Ovary (tissue), 9 donors: ENCODE measurements around the gene PDK2. TPM values are rescaled to one million over a fixed set of nuclear protein-coding genes. Genes with fewer than 3 reads are reported as not detected.

Source experiments
- DNase-seq, 5 donors: peaks; one replicate each; pipeline ENCODE4 v3.0.0-alpha.2; 2019 to 2020
- H3K27ac ChIP-seq, 2 donors: fragments of 200-600 bp; one replicate each; pipeline versions ENCODE4 v1.5.1 to v1.8.0; 2019 to 2022
- H3K27me3 ChIP-seq: fragments of 200-600 bp; one replicate; pipeline ENCODE4 v1.8.0; 2022
- H3K36me3 ChIP-seq: fragments of 200-600 bp; sonication (generic); one replicate; pipeline ENCODE4 v1.5.1; 2019
- H3K4me1 ChIP-seq: one replicate; pipeline ENCODE4 v1.8.1; 2013; ENCODE audit warnings: mild to moderate bottlenecking, moderate library complexity; ENCODE audit not compliant: insufficient read depth
- H3K4me3 ChIP-seq: fragments of 200-600 bp; sonication (generic); one replicate; pipeline ENCODE4 v1.5.1; 2017
- H3K9me3 ChIP-seq, 2 donors: fragments of 200-600 bp in 1 of 2; sonication (generic) in 1 of 2; one replicate each; pipeline versions ENCODE4 v1.5.1 to v1.8.1; 2013 to 2019; ENCODE audit warnings: mild to moderate bottlenecking in 1 of 2, moderate library complexity in 1 of 2
- EP300 ChIP-seq: sonication (generic); formaldehyde crosslinking; IDR thresholded peaks from one replicate; pipeline ENCODE4 v1.6.1; 2017; ENCODE audit warnings: antibody characterized with exemption
- POLR2A ChIP-seq: fragments of 450-650 bp; IDR thresholded peaks from one replicate; pipeline ENCODE4 v1.6.1; 2017; ENCODE audit warnings: antibody characterized with exemption, mild to moderate bottlenecking, moderate library complexity
- WGBS, 3 donors: extraction: QIAGEN DNeasy Blood & Tissue Kit in 1 of 3; methylation state at CpG; one replicate each; pipeline versions ENCODE4 v1.1.5 to v1.1.7; 2013 to 2017; 5-methylcytosine and 5-hydroxymethylcytosine counted together
- intact Hi-C, 4 donors: fragments of 100-400 bp; cut with DNase I; formaldehyde crosslinking; loops; one replicate each; pipeline versions ENCODE4 v1.11.0 to v1.15.1; 2022 to 2023
- polyA plus RNA-seq, 2 donors: library from polyadenylated mRNA; stranded (reverse); fragments of 200-250 nt in 1 of 2; fragments of 350-450 nt in 1 of 2; fragmentation: Illumina TruSeq in 1 of 2; extraction: RNeasy Lipid Tissue Mini Kit (QIAGEN cat#74804) in 1 of 2; gene quantifications; one replicate each; pipeline ENCODE4 v1.2.3, GENCODE V29; 2013 to 2014
- total RNA-seq, 7 donors: library from RNA; depleted of rRNA in 2 of 7; stranded (reverse); fragments of >200 nt in 2 of 7; fragmentation: NEBNext Ultra II Directional in 3 of 7; extraction: Animal tissue kit (Norgen Biotek cat#: 25700) in 3 of 7; gene quantifications; one replicate each; pipeline versions ENCODE4 v1.1.0 to v1.2.4, GENCODE V29; 2016 to 2023
- TF ChIP-seq, protein P1 (sequence below), 3 donors: fragments of 450-650 bp in 2 of 3; fragments of 200-600 bp in 1 of 3; IDR thresholded peaks; one replicate each; pipeline versions ENCODE4 v1.5.1 to v1.8.0; 2016 to 2022; ENCODE audit warnings: antibody characterized with exemption in 3 of 3, mild to moderate bottlenecking in 1 of 3
- donor health status: DM: no; HTN: no; CAD: no; lungs with moderate emphysema.
- donor health status: DM: no; HTN: no; CAD: no.
- donor health status: Bipolar disorder and iron deficiency.
- donor health status: DM: yes; HTN: yes; CAD: no.
- donor health status: DM: no; HTN: no; CAD: no.
- donor health status: DM: yes; HTN: yes; CAD: no.

The PDK2 gene
- total and polyA plus RNA-seq, 9 donors = 36.5 to 83.2 (median 54.7) TPM

DNA sequence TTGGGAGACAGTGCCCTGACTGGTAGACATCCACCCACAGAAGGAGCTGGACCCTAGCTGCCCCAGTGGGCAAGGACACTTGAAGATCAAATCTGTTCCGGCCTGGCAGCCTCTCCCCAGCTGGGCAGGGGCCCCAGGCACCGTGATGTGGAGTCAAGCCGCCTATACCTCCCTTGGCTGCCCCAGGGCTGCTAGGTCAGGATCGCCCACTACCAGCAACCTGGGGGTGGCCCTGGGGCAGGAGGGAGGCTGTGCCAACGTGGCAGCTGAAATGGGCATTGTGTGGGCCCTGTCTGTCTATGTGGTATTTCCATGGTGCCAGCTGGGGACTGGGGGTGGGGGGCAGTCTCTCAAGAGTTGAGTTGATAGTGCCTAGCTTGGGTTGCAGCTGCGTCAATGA, 941 bp downstream of the PDK2 start:
- 10 to 14% (median 11%) methylated on average over 6 of the region's 6 CpGs for WGBS, 3 donors
- no peaks in the 10 kb centered on the region for H3K9me3 ChIP-seq
- no peaks in the 10 kb centered on the region for H3K27me3 ChIP-seq
- peak in 2 of 5 donors; percentile 47 for DNase-seq
- H3K27ac ChIP-seq = peak overlapping the region; percentile 42 to 72
- no peak for TF ChIP-seq EP300
- no peak for TF ChIP-seq POLR2A
- TF ChIP-seq, protein P1, sequence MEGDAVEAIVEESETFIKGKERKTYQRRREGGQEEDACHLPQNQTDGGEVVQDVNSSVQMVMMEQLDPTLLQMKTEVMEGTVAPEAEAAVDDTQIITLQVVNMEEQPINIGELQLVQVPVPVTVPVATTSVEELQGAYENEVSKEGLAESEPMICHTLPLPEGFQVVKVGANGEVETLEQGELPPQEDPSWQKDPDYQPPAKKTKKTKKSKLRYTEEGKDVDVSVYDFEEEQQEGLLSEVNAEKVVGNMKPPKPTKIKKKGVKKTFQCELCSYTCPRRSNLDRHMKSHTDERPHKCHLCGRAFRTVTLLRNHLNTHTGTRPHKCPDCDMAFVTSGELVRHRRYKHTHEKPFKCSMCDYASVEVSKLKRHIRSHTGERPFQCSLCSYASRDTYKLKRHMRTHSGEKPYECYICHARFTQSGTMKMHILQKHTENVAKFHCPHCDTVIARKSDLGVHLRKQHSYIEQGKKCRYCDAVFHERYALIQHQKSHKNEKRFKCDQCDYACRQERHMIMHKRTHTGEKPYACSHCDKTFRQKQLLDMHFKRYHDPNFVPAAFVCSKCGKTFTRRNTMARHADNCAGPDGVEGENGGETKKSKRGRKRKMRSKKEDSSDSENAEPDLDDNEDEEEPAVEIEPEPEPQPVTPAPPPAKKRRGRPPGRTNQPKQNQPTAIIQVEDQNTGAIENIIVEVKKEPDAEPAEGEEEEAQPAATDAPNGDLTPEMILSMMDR (IDR thresholded peaks at IDR 0.05) = no peak
- peak overlapping the region; percentile 98 for H3K4me3 ChIP-seq
- peaks cover 6% of the 10 kb centered on the region for H3K4me1 ChIP-seq
- intact Hi-C loops = loop anchor here in 2 of 4 donors (10.0 kb wide), 2 partner anchors 179 to 199 kb away; partner anchors contain the start of gene TMEM92 (in 1 of the 2)
- H3K36me3 ChIP-seq = no peaks in the 10 kb centered on the region

DNA sequence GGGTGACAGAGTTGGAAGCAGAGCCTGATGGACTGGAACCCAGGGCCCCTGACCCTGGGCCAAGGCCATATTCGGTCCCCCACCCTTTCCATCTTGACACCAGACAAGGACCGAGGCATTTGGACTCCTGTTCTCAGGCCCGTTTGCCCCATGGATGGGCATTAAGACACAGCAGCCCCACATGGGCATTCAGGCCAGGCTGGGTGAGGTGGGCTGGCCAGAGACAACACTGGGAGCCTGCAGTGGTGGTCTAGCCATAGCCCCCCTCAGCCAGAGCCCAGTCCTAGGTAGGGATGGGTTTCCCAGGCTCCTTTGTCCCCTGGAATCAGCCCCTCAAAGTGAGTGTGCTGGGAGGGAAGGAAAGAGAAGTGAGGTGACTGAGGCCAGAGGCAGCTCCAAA, 1.6 kb downstream of the PDK2 start:
- no peak for TF ChIP-seq EP300
- no peak for TF ChIP-seq POLR2A
- TF ChIP-seq, protein P1 (IDR thresholded peaks at IDR 0.05) = no peak
- Histone ChIP-seq H3K4me3 (peak overlapping the region; percentile 98), H3K27me3 (no peaks in the 10 kb centered on the region), H3K27ac (peak overlapping the region in 1 of 2 donors; percentile 72), H3K4me1 (peaks cover 7% of the 10 kb centered on the region), H3K9me3 (no peaks in the 10 kb centered on the region), H3K36me3 (no peaks in the 10 kb centered on the region)
- intact Hi-C loops = loop anchor here in 2 of 4 donors (10.0 kb wide), 2 partner anchors 178 to 198 kb away; partner anchors contain the start of gene TMEM92 (in 1 of the 2)
- DNase-seq = no peak
- WGBS, 3 donors = 51 to 61% (median 58%) methylated on average over 3 of the region's 3 CpGs

DNA sequence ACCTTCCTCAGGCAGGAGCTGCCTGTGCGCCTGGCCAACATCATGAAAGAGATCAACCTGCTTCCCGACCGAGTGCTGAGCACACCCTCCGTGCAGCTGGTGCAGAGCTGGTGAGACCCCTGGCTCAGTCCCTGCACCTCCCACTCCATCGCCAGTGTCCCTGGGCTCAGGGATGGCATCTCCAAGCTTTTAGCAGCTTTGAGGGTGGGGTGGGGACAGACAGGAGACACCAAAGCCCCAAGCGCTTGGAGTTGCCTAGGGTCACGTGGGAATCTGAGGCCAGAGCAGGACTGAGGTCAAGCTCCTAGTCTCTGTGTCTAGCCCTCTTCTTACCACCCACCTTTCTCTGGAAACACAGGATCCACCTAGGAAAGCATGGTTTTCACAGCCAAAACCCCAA, 2.3 kb downstream of the PDK2 start:
- Histone ChIP-seq H3K4me1 (peaks cover 14% of the 10 kb centered on the region), H3K36me3 (no peaks in the 10 kb centered on the region), H3K9me3 (no peaks in the 10 kb centered on the region), H3K4me3 (no peak overlapping the region), H3K27ac (no peak overlapping the region), H3K27me3 (no peaks in the 10 kb centered on the region)
- DNase-seq = no peak
- TF ChIP-seq, protein P1 (IDR thresholded peaks at IDR 0.05) = no peak
- TF ChIP-seq EP300 (no peak), POLR2A (no peak)
- WGBS, 3 donors = 73 to 85% (median 78%) methylated on average over 7 of the region's 7 CpGs
- intact Hi-C loops = loop anchor here in 2 of 4 donors (10.0 kb wide), 2 partner anchors 177 to 197 kb away; partner anchors contain the start of gene TMEM92 (in 1 of the 2)

DNA sequence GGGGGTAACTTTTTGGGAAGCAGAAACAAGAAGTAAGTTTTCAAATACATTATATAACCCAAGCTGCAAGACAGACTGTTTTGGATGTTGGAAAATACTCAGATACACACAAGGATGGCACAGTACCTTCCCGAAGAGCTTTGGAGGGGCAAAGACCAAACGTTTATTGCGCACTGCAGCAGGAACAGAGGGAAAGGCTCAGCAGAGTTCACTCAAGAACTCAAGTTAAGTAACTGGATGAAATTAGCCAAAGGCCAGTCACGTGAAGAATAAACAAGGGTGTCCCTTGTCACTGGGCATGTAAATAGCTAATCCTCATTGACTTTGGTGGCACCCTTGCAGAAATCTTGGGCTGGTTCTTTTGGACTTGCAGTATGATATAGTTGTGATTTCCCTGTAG, 2.8 kb downstream of the PDK2 start:
- no peak for DNase-seq
- 69 to 76% (median 75%) methylated on average over 4 of the region's 4 CpGs for WGBS, 3 donors
- intact Hi-C loops = loop anchor here in 2 of 4 donors (10.0 kb wide), 2 partner anchors 177 to 197 kb away; partner anchors contain the start of gene TMEM92 (in 1 of the 2)
- H3K27me3 ChIP-seq = no peaks in the 10 kb centered on the region
- H3K4me1 ChIP-seq = peaks cover 19% of the 10 kb centered on the region
- H3K36me3 ChIP-seq = no peaks in the 10 kb centered on the region
- H3K9me3 ChIP-seq = no peaks in the 10 kb centered on the region
- no peak for TF ChIP-seq POLR2A
- TF ChIP-seq EP300 = no peak
- H3K4me3 ChIP-seq = no peak overlapping the region
- H3K27ac ChIP-seq = no peak overlapping the region

DNA sequence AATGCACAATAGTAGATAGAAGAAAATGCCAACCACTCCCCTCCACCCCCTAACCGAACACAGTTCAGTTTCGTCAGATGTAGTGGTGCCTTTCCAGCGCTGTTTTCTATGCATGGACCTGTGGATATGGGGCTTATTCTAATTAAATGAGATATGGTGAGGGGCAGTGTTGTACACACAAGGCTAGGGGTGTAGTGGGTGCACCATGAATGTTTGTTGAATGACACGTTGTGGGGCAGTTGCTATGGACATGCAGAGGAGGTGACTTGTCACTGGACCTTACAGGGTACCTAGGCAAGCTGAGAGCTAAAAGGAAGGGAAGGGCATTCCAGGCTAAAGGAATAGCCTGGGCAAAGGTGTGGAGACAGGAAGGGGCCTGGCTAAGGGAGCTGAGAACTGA, 3.4 kb downstream of the PDK2 start:
- Histone ChIP-seq H3K36me3 (no peaks in the 10 kb centered on the region), H3K4me3 (no peak overlapping the region), H3K27ac (no peak overlapping the region), H3K27me3 (no peaks in the 10 kb centered on the region), H3K9me3 (no peaks in the 10 kb centered on the region), H3K4me1 (peaks cover 21% of the 10 kb centered on the region)
- TF ChIP-seq POLR2A (no peak), EP300 (no peak)
- TF ChIP-seq, protein P1 (IDR thresholded peaks at IDR 0.05) = no peak
- DNase-seq = no peak
- intact Hi-C loops = loop anchor here in 2 of 4 donors (10.0 kb wide), 2 partner anchors 176 to 196 kb away; partner anchors contain the start of gene TMEM92 (in 1 of the 2)
- 70 to 73% (median 72%) methylated on average over 4 of the region's 4 CpGs for WGBS, 3 donors
